GM06990 (cell line): ENCODE results near the gene VSTM4.

Source experiments
- DNase-seq: peaks from one replicate; pipeline ENCODE4 v3.0.0-alpha.2; 2011; ENCODE audit not compliant: insufficient read length; ENCODE audit errors: extremely low read depth
- H3K27me3 ChIP-seq: replicated peaks from 2 replicates; pipeline ENCODE4 v1.6.0; 2011; ENCODE audit warnings: low read length; ENCODE audit not compliant: control insufficient read depth, insufficient read depth
- H3K36me3 ChIP-seq: 2 replicates; pipeline ENCODE4 v1.5.1; 2011; ENCODE audit warnings: low read length; ENCODE audit not compliant: control insufficient read depth, insufficient read depth
- H3K4me3 ChIP-seq: replicated peaks from 2 replicates; pipeline ENCODE4 v1.5.1; 2011; ENCODE audit warnings: low read depth, mild to moderate bottlenecking, control low read depth, low read length
- CTCF ChIP-seq: IDR thresholded peaks from 2 replicates; pipeline ENCODE4 v1.5.1; 2011; ENCODE audit warnings: low read length, control low read depth, mild to moderate bottlenecking, inconsistent platforms; ENCODE audit not compliant: insufficient read depth, poor library complexity, severe bottlenecking

VSTM4 gene

GRCh38 chr10:49131507-49132361 is 16.4 kb upstream of the VSTM4 start:
- TF ChIP-seq CTCF = no peak
- no peak overlapping the region for H3K4me3 ChIP-seq
- no peaks in the 10 kb centered on the region for H3K36me3 ChIP-seq
- H3K27me3 ChIP-seq = no peaks in the 10 kb centered on the region
- no peak for DNase-seq

- Histone ChIP-seq H3K36me3 (no peaks in the 10 kb centered on the region), H3K4me3 (no peak overlapping the region), H3K27me3 (no peaks in the 10 kb centered on the region)
- no peak for DNase-seq
- TF ChIP-seq CTCF = no peak
Measured at GRCh38 chr10:49129376-49129775, 14.1 kb upstream of the VSTM4 start.

- H3K27me3 ChIP-seq = no peaks in the 10 kb centered on the region
- no peak for TF ChIP-seq CTCF
- DNase-seq = no peak
Measured at GRCh38 chr10:49128854-49129253, 13.5 kb upstream of the VSTM4 start.

GRCh38 chr10:49123981-49124950 is 8.9 kb upstream of the VSTM4 start:
- DNase-seq = no peak
- no peaks in the 10 kb centered on the region for H3K27me3 ChIP-seq
- no peak for TF ChIP-seq CTCF
- no peaks in the 10 kb centered on the region for H3K36me3 ChIP-seq
- H3K4me3 ChIP-seq = no peak overlapping the region

More at GRCh38 chr10:49128854-49129253, 13.5 kb upstream of the VSTM4 start:
- Histone ChIP-seq H3K36me3 (no peaks in the 10 kb centered on the region), H3K4me3 (no peak overlapping the region)

- Histone ChIP-seq H3K36me3 (no peaks in the 10 kb centered on the region), H3K4me3 (no peak overlapping the region), H3K27me3 (no peaks in the 10 kb centered on the region; the same call in 1 of the 2 replicates)
- no peak for DNase-seq
- TF ChIP-seq CTCF = no peak
Measured at GRCh38 chr10:49120911-49121310, 5.6 kb upstream of the VSTM4 start.
